HCT116 (cell line): ENCODE measurements around the gene WNK1. TPM values are rescaled to one million over a fixed set of nuclear protein-coding genes. Genes with fewer than 3 reads are reported as not detected.

Source experiments
- ATAC-seq: fragments of 200-7000 bp; cut with Tn5 transposase; 2 replicates; pipeline ENCODE4 v1.9.1; 2020; ENCODE audit warnings: mild to moderate bottlenecking, moderate library complexity
- BruUV-seq: library from RNA; stranded (reverse); fragments of 400-500 nt; replicated peaks from 2 replicates; lab custom pipeline; 2021; lab: Mats Ljungman, UMichigan
- CTCF ChIA-PET: fragments of 300-600 bp; sonication (Branson Sonifier 250); formaldehyde crosslinking; loops from one replicate; lab custom pipeline; 2021; ENCODE audit warnings: antibody characterized with exemption; lab: Charles Lee
- POLR2A ChIA-PET: fragments of 300-600, 350-600 bp; sonication (Branson Sonifier 250); formaldehyde crosslinking; loops from one replicate; lab custom pipeline; 2021; ENCODE audit warnings: antibody characterized with exemption; lab: Charles Lee
- RAD21 ChIA-PET, 2 experiments: fragments of 300-600 bp; sonication (Branson Sonifier 250); formaldehyde crosslinking; loops; one replicate each; lab custom pipeline; 2023; ENCODE audit warnings: low total read pairs in 2 of 2; ENCODE audit not compliant: uncharacterized antibody in 2 of 2, unreplicated experiment in 2 of 2, low non-redundant PET in 1 of 2; lab: Charles Lee
- DNase-seq: peaks from one replicate; pipeline ENCODE4 v3.0.0-alpha.2; 2010; ENCODE audit warnings: low read depth, low spot score
- H2AFZ ChIP-seq: fragments of 200-600 bp; shearing (Covaris generic), sonication (generic); 2 replicates; pipeline ENCODE4 v1.6.1; 2017; ENCODE audit warnings: low read depth, mixed run types, mixed read lengths, antibody characterized with exemption, low read length; ENCODE audit not compliant: poor library complexity, severe bottlenecking
- H3K27ac ChIP-seq: 2 replicates; pipeline ENCODE4 v1.5.1; 2012; ENCODE audit warnings: low read depth, low read length
- H3K27me3 ChIP-seq: fragments of 200-600 bp; sonication (generic); 2 replicates; pipeline ENCODE4 v1.6.1; 2016; ENCODE audit warnings: mixed run types, low read length, mixed read lengths; ENCODE audit not compliant: insufficient read depth
- H3K36me3 ChIP-seq, 2 experiments: fragments of 200-500 bp in 1 of 2; fragments of 200-600 bp in 1 of 2; sonication (Bioruptor generic) in 1 of 2; sonication (generic) in 1 of 2; 2 replicates each; pipeline versions ENCODE4 v1.5.1 to v1.6.1; 2014 to 2016; ENCODE audit warnings: low read length in 2 of 2, inconsistent platforms in 1 of 2, mixed read lengths in 1 of 2, mixed run types in 1 of 2; ENCODE audit not compliant: insufficient read depth in 2 of 2, control insufficient read depth in 1 of 2
- H3K4me1 ChIP-seq, 2 experiments: fragments of 200-600 bp in 1 of 2; sonication (generic) in 1 of 2; 2 replicates each; pipeline versions ENCODE4 v1.5.1 to v1.6.1; 2012 to 2017; ENCODE audit warnings: low read length in 2 of 2, inconsistent platforms in 1 of 2, mild to moderate bottlenecking in 1 of 2, mixed read lengths in 1 of 2, mixed run types in 1 of 2, moderate library complexity in 1 of 2; ENCODE audit not compliant: insufficient read depth in 2 of 2, control insufficient read depth in 1 of 2
- H3K4me2 ChIP-seq: fragments of 200-600 bp; sonication (generic); 2 replicates; pipeline ENCODE4 v1.6.1; 2017; ENCODE audit warnings: mixed run types, low read length, mixed read lengths
- H3K4me3 ChIP-seq, 2 experiments: fragments of 200-600 bp in 1 of 2; sonication (generic) in 1 of 2; replicated peaks in 1 of 2; 2 replicates each; pipeline ENCODE4 v1.5.1; 2011 to 2016; ENCODE audit warnings: low read length in 2 of 2, control low read depth in 1 of 2, low read depth in 1 of 2, mild to moderate bottlenecking in 1 of 2, mixed read lengths in 1 of 2, mixed run types in 1 of 2
- H3K79me2 ChIP-seq: fragments of 200-600 bp; sonication (generic); 2 replicates; pipeline ENCODE4 v1.6.1; 2017; ENCODE audit warnings: mild to moderate bottlenecking, mixed run types, low read length, moderate library complexity, mixed read lengths; ENCODE audit not compliant: insufficient read depth
- H3K9ac ChIP-seq: fragments of 200-600 bp; sonication (generic); 2 replicates; pipeline ENCODE4 v1.6.1; 2016; ENCODE audit warnings: low read length, mixed read lengths
- H3K9me2 ChIP-seq: fragments of 200-600 bp; sonication (generic), shearing (Covaris generic); 2 replicates; pipeline ENCODE4 v1.6.1; 2017; ENCODE audit warnings: mixed run types, mild to moderate bottlenecking, moderate library complexity; ENCODE audit not compliant: insufficient read depth
- H3K9me3 ChIP-seq, 2 experiments: fragments of 200-500 bp in 1 of 2; fragments of 200-600 bp in 1 of 2; sonication (Bioruptor generic) in 1 of 2; sonication (generic) in 1 of 2; 2 replicates each; pipeline ENCODE4 v1.6.1; 2014 to 2017; ENCODE audit warnings: low read length in 2 of 2, mixed read lengths in 2 of 2, inconsistent platforms in 1 of 2, low read depth in 1 of 2, mild to moderate bottlenecking in 1 of 2, mixed run types in 1 of 2, moderate library complexity in 1 of 2; ENCODE audit not compliant: control insufficient read depth in 1 of 2, insufficient read depth in 1 of 2
- H4K20me1 ChIP-seq: fragments of 200-600 bp; sonication (generic), shearing (Covaris generic); 2 replicates; pipeline ENCODE4 v1.6.1; 2017; ENCODE audit warnings: mixed run types, mild to moderate bottlenecking, moderate library complexity; ENCODE audit not compliant: insufficient read depth
- CBX3 ChIP-seq: IDR thresholded peaks from 2 replicates; pipeline ENCODE4 v1.6.1; 2012; ENCODE audit warnings: low read depth
- CEBPB ChIP-seq: IDR thresholded peaks from 2 replicates; pipeline ENCODE4 v1.6.1; 2012; ENCODE audit warnings: low read depth
- CTCF ChIP-seq, 3 experiments: fragments of 200-600 bp in 1 of 3; sonication (generic) in 1 of 3; IDR thresholded peaks in 2 of 3; conservative IDR thresholded peaks in 1 of 3; 2 replicates each; pipeline ENCODE4 v1.5.1; 2012 to 2017; ENCODE audit warnings: low read depth in 2 of 3, low read length in 2 of 3, antibody characterized with exemption in 1 of 3, borderline replicate concordance in 1 of 3, control low read depth in 1 of 3, mild to moderate bottlenecking in 1 of 3, mixed read lengths in 1 of 3, mixed run types in 1 of 3, moderate library complexity in 1 of 3; ENCODE audit not compliant: insufficient read depth in 1 of 3
- EGR1 ChIP-seq: IDR thresholded peaks from 2 replicates; pipeline ENCODE4 v1.6.1; 2012; ENCODE audit warnings: low read depth
- ELF1 ChIP-seq: IDR thresholded peaks from 2 replicates; pipeline ENCODE4 v1.6.1; 2012; ENCODE audit warnings: low read depth, borderline replicate concordance
- EZH2 ChIP-seq: fragments of 200-600 bp; sonication (generic); IDR thresholded peaks from 2 replicates; pipeline ENCODE4 v1.6.1; 2017; ENCODE audit warnings: antibody characterized with exemption, mixed run types
- EZH2phosphoT487 ChIP-seq: fragments of 200-600 bp; IDR thresholded peaks from 2 replicates; pipeline ENCODE4 v1.6.1; 2018; ENCODE audit warnings: antibody characterized with exemption, borderline replicate concordance
- JUND ChIP-seq: IDR thresholded peaks from 2 replicates; pipeline ENCODE4 v1.6.1; 2012
- POLR2A ChIP-seq: IDR thresholded peaks from 2 replicates; pipeline ENCODE4 v1.7.0; 2011; ENCODE audit warnings: borderline replicate concordance; ENCODE audit not compliant: insufficient read depth, insufficient read length; ENCODE audit errors: extremely low read depth
- POLR2AphosphoS5 ChIP-seq: IDR thresholded peaks from 2 replicates; pipeline ENCODE4 v1.6.1; 2011; ENCODE audit warnings: mild to moderate bottlenecking, low read depth, low read length, moderate library complexity
- REST ChIP-seq: IDR thresholded peaks from 2 replicates; pipeline ENCODE4 v1.6.1; 2012; ENCODE audit warnings: low read depth
- SIN3A ChIP-seq: IDR thresholded peaks from 2 replicates; pipeline ENCODE4 v1.6.1; 2012; ENCODE audit warnings: low read depth
- SP1 ChIP-seq: IDR thresholded peaks from 2 replicates; pipeline ENCODE4 v1.6.1; 2012; ENCODE audit warnings: low read depth
- SRF ChIP-seq: IDR thresholded peaks from 2 replicates; pipeline ENCODE4 v1.6.1; 2012; ENCODE audit warnings: low read depth
- TCF7L2 ChIP-seq: IDR thresholded peaks from 2 replicates; pipeline ENCODE4 v1.7.0; 2011; ENCODE audit warnings: borderline replicate concordance, inconsistent platforms; ENCODE audit not compliant: insufficient read depth, insufficient read length; ENCODE audit errors: extremely low read depth
- YY1 ChIP-seq: IDR thresholded peaks from 2 replicates; pipeline ENCODE4 v1.6.1; 2011; ENCODE audit warnings: low read length, low read depth, moderate library complexity, mild to moderate bottlenecking; ENCODE audit not compliant: insufficient replicate concordance; ENCODE audit errors: extremely low read depth
- ZNF274 ChIP-seq: fragments of 200-500 bp; sonication (Bioruptor generic); IDR thresholded peaks from 2 replicates; pipeline ENCODE4 v1.6.1; 2014; ENCODE audit warnings: mild to moderate bottlenecking, low read depth, low read length, inconsistent platforms
- intact Hi-C: fragments of 100-400 bp; cut with micrococcal nuclease; formaldehyde crosslinking; loops from 2 replicates; pipeline ENCODE4 v1.10.0; 2022
- total RNA-seq: library from RNA; stranded (reverse); gene quantifications from one replicate; pipeline ENCODE4 v1.2.1, GENCODE V29; 2021; ENCODE audit not compliant: unreplicated experiment

Gene WNK1
- total RNA-seq, 1 experiment from 2014 or later = 81.0 TPM

- no peak overlapping the region for H3K4me3 ChIP-seq
- no peaks in the 10 kb centered on the region for H3K4me1 ChIP-seq
- no peaks in the 10 kb centered on the region for H3K79me2 ChIP-seq
- no peak overlapping the region for H3K9ac ChIP-seq
- RAD21 ChIA-PET = no interaction called here
- POLR2A ChIA-PET = no interaction called here
- no peaks in the 10 kb centered on the region for H3K9me3 ChIP-seq
- DNase-seq (no peak), ATAC-seq (no peak)
- no peak for TF ChIP-seq CEBPB
- no peak for TF ChIP-seq JUND
- no peak for TF ChIP-seq ELF1
- no peak for TF ChIP-seq SRF
- no peak for TF ChIP-seq POLR2A
- TF ChIP-seq POLR2AphosphoS5 = no peak
- no peak for TF ChIP-seq ZNF274
- no peak for TF ChIP-seq EGR1
- TF ChIP-seq EZH2phosphoT487 = no peak
- no peak for TF ChIP-seq YY1
- TF ChIP-seq SIN3A = no peak
- TF ChIP-seq CTCF (IDR thresholded peaks at IDR 0.05 in 2 of 3, conservative IDR thresholded peaks at IDR 0.05 in 1 of 3; ENCODE audit: borderline replicate concordance in 1 of 3, insufficient read depth in 1 of 3, low read depth in 2 of 3, low read length in 2 of 3) = no peak
- TF ChIP-seq SP1 = no peak
- TF ChIP-seq TCF7L2 = no peak
- no peak for TF ChIP-seq REST
- no peak for TF ChIP-seq CBX3
- TF ChIP-seq EZH2 = no peak
- no peak overlapping the region for H3K4me2 ChIP-seq
- H3K9me2 ChIP-seq = no peaks in the 10 kb centered on the region
- H2AFZ ChIP-seq = no peak overlapping the region
- no TSS peak for BruUV-seq
- no peak overlapping the region for H3K27ac ChIP-seq
- H4K20me1 ChIP-seq = no peaks in the 10 kb centered on the region
- H3K36me3 ChIP-seq = peaks cover 13 to 14% of the 10 kb centered on the region in 2 experiments; a peak in 3 of 4 replicates
- intact Hi-C loops = no loop called here
- no peaks in the 10 kb centered on the region for H3K27me3 ChIP-seq
- CTCF ChIA-PET = no interaction called here
Observed at GRCh38 chr12:870378-870777, 118.0 kb downstream of the WNK1 start.
